Thoracic aorta (tissue), 2 donors: ENCODE results near the gene PPARGC1A. TPM values are rescaled to one million over a fixed set of nuclear protein-coding genes. Genes with fewer than 3 reads are reported as not detected.

Source experiments
- ATAC-seq: fragments of 150-250 bp; one replicate; pipeline ENCODE4 v1.8.0; 2017; ENCODE audit warnings: low read depth; ENCODE audit not compliant: insufficient number of reproducible peaks, low FRiP score
- DNase-seq: peaks from one replicate; pipeline ENCODE4 v3.0.0-alpha.2; 2020; ENCODE audit warnings: low spot score
- H3K27ac ChIP-seq, 2 donors: fragments of 200-600 bp; sonication (generic); 1 replicate in 1 of 2; 2 replicates in 1 of 2; pipeline ENCODE4 v1.5.1; 2016; ENCODE audit warnings: mild to moderate bottlenecking in 2 of 2, moderate library complexity in 2 of 2
- H3K27me3 ChIP-seq: fragments of 200-600 bp; sonication (generic); replicated peaks from 2 replicates; pipeline ENCODE4 v1.6.0; 2016; ENCODE audit warnings: mild to moderate bottlenecking; ENCODE audit not compliant: insufficient read depth
- H3K36me3 ChIP-seq: fragments of 200-600 bp; sonication (generic); one replicate; pipeline ENCODE4 v1.5.1; 2016
- H3K4me1 ChIP-seq, 2 donors: fragments of 200-600 bp; sonication (generic); 1 replicate in 1 of 2; 2 replicates in 1 of 2; pipeline versions ENCODE4 v1.5.1 to v1.6.0; 2016; ENCODE audit warnings: low read depth in 2 of 2, mild to moderate bottlenecking in 1 of 2; ENCODE audit not compliant: control insufficient read depth in 1 of 2
- H3K4me3 ChIP-seq: fragments of 200-600 bp; sonication (generic); 2 replicates; pipeline ENCODE4 v1.5.1; 2016; ENCODE audit warnings: mild to moderate bottlenecking
- H3K9me3 ChIP-seq: fragments of 200-600 bp; sonication (generic); 2 replicates; pipeline ENCODE4 v1.5.1; 2016
- total RNA-seq, 2 donors: library from RNA; depleted of rRNA; stranded (reverse); fragments of >200 nt; gene quantifications; one replicate each; pipeline versions ENCODE4 v1.1.0 to v1.2.3, GENCODE V29; 2016
- TF ChIP-seq, protein P1 (sequence below): fragments of 200-600 bp; sonication (generic); IDR thresholded peaks from one replicate; pipeline ENCODE4 v1.5.1; 2019; ENCODE audit warnings: antibody characterized with exemption

The PPARGC1A gene
- total RNA-seq, 2 donors from 2014 or later, result 0.41 to 1.3 TPM

DNA sequence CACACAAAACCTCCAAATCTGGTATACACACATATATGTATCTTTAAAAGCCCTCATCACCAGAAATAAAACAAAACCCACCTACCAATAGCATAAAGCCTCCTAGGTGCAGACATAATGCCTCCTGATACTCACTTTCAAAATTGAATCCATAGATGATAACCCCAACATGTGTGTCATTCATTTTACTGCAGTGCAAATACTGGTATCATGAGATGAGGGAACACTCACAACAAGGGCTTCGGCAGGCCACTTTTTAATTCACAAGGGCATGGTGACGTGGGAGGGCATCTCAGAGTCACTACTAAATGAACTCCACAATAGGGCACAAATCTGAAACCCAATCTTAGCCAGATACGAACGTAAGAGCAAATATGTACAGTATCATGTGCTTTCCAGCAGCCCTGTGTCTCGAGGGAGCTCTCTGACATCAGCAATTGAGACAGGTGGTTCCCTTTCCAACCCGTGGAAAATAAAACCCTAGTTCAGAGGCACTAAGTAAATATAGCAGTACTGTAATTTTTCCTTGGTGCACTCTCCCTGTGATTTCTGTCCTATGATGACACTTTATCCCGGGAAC is 14.1 kb upstream of the PPARGC1A start:
- H3K27ac ChIP-seq, result no peak overlapping the region

DNA sequence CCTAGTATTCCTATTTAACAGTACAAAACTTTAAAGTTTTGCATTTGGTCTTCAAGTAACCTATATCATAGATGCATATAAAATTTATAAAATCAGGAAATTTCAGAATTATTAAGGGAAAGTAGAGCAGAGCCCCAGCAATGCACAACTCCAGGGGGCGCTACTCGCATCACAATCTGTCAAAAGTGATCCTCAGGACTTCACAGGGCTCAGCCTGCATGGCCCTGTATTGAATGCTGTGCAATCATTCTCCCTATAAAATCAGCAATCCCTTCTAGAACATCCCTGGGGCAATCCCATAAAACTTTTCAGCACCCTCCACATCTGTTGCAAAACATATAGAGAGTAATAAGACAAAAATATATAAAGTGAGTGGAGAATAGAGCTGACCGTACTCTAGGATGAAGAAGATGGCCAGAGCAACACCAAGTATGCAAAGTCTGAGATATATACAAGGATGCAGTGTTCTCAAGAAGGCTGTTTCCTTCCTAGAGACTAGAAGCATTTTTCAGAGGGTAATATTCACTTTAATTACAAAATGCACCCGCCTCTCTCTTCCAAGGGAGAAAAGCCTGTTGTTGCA is 12.5 kb upstream of the PPARGC1A start:
- Histone ChIP-seq H3K27me3 (no peaks in the 10 kb centered on the region), H3K4me1 (no peaks in the 10 kb centered on the region), H3K4me3 (no peak overlapping the region), H3K27ac (no peak overlapping the region), H3K9me3 (no peaks in the 10 kb centered on the region), H3K36me3 (no peaks in the 10 kb centered on the region)
- no peak for DNase-seq
- TF ChIP-seq, protein P1, sequence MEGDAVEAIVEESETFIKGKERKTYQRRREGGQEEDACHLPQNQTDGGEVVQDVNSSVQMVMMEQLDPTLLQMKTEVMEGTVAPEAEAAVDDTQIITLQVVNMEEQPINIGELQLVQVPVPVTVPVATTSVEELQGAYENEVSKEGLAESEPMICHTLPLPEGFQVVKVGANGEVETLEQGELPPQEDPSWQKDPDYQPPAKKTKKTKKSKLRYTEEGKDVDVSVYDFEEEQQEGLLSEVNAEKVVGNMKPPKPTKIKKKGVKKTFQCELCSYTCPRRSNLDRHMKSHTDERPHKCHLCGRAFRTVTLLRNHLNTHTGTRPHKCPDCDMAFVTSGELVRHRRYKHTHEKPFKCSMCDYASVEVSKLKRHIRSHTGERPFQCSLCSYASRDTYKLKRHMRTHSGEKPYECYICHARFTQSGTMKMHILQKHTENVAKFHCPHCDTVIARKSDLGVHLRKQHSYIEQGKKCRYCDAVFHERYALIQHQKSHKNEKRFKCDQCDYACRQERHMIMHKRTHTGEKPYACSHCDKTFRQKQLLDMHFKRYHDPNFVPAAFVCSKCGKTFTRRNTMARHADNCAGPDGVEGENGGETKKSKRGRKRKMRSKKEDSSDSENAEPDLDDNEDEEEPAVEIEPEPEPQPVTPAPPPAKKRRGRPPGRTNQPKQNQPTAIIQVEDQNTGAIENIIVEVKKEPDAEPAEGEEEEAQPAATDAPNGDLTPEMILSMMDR, result no peak
- ATAC-seq, result no peak

More for the DNA sequence above, 14.1 kb upstream of the PPARGC1A start:
- H3K9me3 ChIP-seq, result no peaks in the 10 kb centered on the region
- no peak overlapping the region for H3K4me3 ChIP-seq
- no peaks in the 10 kb centered on the region for H3K27me3 ChIP-seq
- H3K4me1 ChIP-seq, result no peaks in the 10 kb centered on the region
- ATAC-seq, result no peak
- no peak for DNase-seq
- H3K36me3 ChIP-seq, result no peaks in the 10 kb centered on the region
- TF ChIP-seq, protein P1, result no peak

DNA sequence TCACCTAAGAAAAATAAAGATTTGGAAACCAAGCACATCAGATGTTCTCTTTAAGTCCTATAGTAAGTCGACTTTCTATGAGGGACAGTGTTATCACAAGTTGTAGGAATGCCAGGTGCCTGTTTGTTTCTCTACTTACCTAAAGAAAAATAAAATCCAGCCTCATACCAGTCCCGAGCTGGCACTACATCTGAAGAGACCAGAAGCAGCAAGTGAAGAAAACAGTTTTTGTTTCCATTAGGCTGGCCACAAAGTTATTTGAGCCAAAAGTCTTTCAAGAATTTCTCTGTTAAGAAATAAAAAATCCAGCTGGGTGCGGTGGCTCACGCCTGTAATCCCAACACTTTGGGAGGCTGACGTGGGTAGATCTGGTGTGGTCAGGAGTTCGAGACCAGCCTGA is 10.8 kb upstream of the PPARGC1A start:
- Histone ChIP-seq H3K27me3 (no peaks in the 10 kb centered on the region), H3K9me3 (no peaks in the 10 kb centered on the region), H3K4me1 (no peaks in the 10 kb centered on the region), H3K4me3 (no peak overlapping the region), H3K36me3 (no peaks in the 10 kb centered on the region), H3K27ac (no peak overlapping the region)
- no peak for ATAC-seq
- no peak for DNase-seq
- TF ChIP-seq, protein P1, result no peak

DNA sequence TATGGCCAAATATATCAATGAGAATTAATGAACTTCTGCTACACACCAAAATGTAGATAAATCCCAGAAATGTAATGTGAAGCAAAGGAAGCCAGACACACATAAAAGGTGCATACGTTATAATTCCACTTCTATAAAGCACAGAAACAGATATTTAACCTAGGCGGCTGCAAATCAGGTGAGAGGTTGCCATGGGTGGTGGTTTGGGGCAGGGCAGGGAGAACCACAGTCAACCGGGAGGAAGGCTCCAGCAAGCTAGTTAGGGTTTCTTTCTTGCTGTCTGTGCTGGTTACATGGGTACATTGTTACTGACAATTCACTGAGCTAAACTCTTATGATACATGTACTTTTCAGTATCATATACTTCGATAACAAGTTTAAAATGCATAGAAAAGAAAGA is 9.7 kb upstream of the PPARGC1A start:
- Histone ChIP-seq H3K36me3 (no peaks in the 10 kb centered on the region), H3K4me3 (no peak overlapping the region), H3K4me1 (no peaks in the 10 kb centered on the region), H3K9me3 (no peaks in the 10 kb centered on the region), H3K27ac (no peak overlapping the region), H3K27me3 (no peaks in the 10 kb centered on the region)
- TF ChIP-seq, protein P1, result no peak
- ATAC-seq, result no peak
- no peak for DNase-seq

DNA sequence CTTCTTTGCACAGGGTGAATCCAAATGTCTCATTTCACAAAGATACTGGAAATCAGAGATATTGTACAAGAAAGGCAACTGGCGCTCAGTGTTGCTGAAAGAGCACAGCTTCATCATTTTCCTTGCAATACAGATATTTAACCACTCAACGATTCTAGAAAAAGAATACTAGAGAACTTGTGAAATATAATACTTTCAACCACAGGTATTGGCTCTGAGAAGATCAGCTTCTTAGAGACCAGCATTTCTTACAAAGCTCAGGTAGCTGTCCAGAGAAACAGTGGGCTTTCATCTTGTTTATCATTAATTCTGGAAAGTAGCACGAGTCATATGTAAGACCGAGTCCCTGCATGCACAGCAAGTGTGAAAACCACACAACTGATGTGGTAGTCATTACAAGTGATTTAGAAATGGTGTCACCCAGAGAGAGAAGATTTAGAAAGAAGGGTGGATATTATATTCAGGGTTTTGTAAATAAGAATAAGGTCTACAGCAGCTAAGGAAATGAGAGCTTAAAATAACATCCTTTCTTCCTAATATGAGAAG is 7.8 kb upstream of the PPARGC1A start:
- Histone ChIP-seq H3K9me3 (no peaks in the 10 kb centered on the region), H3K27ac (no peak overlapping the region), H3K4me1 (no peaks in the 10 kb centered on the region), H3K27me3 (no peaks in the 10 kb centered on the region), H3K4me3 (no peak overlapping the region), H3K36me3 (no peaks in the 10 kb centered on the region)
- DNase-seq (no peak), ATAC-seq (no peak)
- TF ChIP-seq, protein P1, result no peak
